Adipose tissue (tissue), 3 donors: ENCODE results near the gene IMMP2L. TPM values are rescaled to one million over a fixed set of nuclear protein-coding genes. Genes with fewer than 3 reads are reported as not detected.

Experiments used
- H3K27ac ChIP-seq: one replicate; pipeline ENCODE4 v1.5.1; 2013; ENCODE audit warnings: low read depth, low read length
- WGBS, 3 donors: extraction: QIAGEN DNeasy Blood & Tissue Kit; methylation state at CpG; one replicate each; pipeline ENCODE4 v1.1.7; 2013; 5-methylcytosine and 5-hydroxymethylcytosine counted together
- polyA plus RNA-seq, 3 donors: library from polyadenylated mRNA; stranded (reverse); fragments of 200-250 nt; gene quantifications; one replicate each; pipeline ENCODE4 v1.2.3, GENCODE V29; 2013
- donor health status: healthy with polysubstance abuse.
- donor health status: Bipolar disorder and iron deficiency.
- donor health status: healthy.

The IMMP2L gene
- polyA plus RNA-seq, 3 donors: 9.6 to 18.6 (median 15.0) TPM

DNA sequence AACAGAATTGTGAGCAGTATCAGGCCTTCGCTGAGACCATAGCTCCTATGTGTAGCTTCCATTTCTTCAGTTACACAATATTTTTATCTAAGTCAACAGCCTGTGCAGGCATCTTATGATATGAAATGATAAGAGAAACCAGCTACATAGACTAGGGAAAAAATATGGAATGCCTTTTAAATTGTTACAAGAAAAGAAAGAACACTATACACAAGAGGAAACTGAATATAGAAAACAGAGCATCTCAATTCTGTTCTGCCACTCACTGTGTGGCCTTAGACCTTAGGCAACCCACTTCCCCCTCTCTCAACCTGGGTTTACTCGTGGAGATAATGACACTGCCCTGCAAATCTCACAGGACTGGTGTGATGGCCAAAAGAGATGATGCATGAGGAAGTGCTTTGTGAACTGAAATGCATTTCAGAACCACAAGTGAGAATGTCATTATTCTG, 338.5 kb downstream of the IMMP2L start:
- H3K27ac ChIP-seq: no peak overlapping the region
- WGBS, 3 donors: 49 to 71% (median 58%) methylated on average over 2 of the region's 2 CpGs

DNA sequence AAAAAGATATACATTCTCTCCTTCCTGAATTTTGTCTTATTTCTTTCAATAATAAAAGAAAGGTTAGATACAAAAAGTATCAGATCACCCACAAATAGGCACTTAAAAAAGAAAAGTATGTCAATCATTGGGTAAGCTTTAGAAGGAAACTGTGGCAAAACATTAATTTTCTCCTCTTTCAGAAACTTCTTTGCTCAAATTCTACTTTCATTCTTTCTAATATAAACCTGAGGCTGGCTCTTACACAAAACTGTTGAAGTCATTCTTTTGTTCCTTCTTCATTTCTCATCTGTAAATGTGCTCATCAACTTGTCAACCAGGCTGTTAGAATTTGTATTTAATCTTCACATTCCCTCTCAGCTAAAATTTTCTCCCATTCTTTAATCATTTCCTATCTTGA, 346.7 kb downstream of the IMMP2L start:
- H3K27ac ChIP-seq: no peak overlapping the region

DNA sequence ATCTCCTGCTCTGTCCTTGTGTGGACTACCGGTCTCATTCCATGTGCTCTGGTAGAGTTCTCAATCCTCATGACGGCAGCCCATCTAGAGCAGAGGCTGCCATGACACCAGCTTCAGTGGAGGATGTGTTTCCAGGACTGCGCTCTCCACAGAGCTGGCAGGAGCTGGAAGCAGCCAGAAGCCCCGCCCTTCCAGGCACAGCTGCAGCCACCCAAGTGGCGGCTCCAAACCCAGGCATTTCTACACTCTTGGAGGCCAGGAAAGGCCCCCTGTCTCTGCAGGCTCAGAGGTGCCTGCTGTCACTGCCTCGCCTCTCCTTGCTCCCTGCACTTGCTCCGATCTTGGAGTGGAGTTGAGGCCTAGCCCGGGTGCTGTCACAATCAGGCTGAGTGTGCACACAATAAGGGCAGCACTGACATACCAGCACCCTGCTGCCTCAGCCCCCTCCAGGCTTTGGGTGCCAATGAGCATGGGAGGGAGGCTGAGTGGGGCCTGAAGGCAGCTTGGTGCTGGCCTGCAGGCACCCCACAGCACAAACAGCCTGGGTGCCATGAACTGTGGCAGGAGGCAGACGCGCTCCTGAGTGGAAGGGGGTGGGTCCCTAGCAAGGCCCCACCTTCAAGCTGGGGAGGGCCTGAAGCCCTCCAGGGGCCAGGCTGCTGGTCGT, 349.3 kb downstream of the IMMP2L start:
- H3K27ac ChIP-seq: no peak overlapping the region
- 94 to 98% (median 95%) methylated on average over 9 to 11 of the region's 11 CpGs for WGBS, 3 donors

DNA sequence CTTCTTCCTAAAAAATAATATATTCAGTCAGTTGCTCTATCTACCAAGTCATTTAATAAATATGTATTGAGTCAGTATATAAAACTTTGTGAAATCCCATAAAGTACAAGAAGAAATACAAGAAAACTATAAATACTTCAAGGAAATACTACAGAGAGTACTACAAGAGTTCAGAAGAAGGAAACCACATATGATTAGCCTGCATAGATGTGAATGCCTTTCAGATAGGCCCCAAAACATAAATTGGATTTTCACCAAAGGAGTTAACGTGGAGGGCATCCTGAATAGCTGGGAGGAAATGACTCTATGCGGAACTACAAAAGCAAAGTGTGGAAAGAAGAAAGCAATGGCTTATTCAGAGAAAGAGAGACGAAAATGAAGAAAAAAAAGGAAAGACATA, 351.3 kb downstream of the IMMP2L start:
- 76 to 89% (median 80%) methylated on average over 3 of the region's 3 CpGs for WGBS, 3 donors
- no peak overlapping the region for H3K27ac ChIP-seq

DNA sequence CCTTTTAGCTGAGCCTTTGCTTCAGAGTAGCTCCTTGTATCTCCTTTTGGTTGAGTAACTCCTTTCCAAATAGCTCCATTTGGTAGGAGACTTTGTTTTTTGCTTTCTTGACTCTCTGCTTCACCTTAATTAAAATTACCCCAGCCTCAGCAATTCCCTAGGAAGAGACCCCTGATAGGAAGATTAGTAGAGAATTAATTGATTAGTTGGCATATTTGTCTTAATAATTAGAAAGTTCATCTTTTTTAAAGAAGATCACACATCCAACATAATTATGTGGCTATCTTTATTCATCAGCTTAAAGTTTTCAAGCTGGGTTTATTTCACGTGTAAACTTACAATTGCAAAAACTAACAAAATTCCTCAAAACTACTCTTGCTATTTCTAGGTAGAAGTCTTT, 352.2 kb downstream of the IMMP2L start:
- H3K27ac ChIP-seq: no peak overlapping the region
- 90 to 100% (median 98%) methylated on average over 1 of the region's 1 CpG for WGBS, 3 donors

DNA sequence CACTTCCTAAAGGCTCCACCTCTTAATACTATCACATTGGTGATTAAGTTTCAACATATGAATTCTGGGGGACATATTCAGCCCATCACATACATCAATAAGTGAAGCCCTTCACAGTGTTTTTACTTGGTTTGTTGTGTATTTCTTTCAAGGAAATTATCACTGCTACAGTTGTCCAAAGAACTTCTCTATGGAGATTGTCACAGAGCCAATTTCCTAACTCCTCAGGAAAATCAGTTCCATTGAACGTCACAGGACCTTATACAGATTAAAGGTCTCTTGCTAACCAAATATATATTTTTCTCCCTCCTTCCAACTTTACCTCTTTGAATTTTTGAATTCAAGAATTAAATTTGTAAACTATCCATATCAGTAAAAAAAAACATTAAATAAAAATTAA, 357.0 kb downstream of the IMMP2L start:
- 58 to 72% (median 63%) methylated on average over 1 of the region's 1 CpG for WGBS, 3 donors
- no peak overlapping the region for H3K27ac ChIP-seq

DNA sequence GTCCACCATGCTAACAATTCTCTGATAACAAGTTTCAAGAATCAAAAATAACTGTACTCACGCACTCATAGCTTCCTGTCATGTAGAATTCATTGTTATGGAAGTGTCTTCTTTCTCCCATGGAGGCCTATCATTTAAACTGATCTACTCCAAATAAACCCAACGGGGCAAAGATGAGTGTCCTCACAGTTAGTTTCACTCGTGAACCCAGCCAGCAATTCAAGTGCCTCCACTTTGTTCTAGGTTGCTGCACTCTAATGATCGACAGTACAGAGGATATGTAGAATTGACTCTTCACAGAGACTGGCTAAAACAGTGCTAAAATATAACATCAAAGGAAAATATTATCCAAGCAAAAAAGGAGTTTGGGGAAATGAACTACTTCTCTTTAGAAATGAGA, 360.0 kb downstream of the IMMP2L start:
- no peak overlapping the region for H3K27ac ChIP-seq
- WGBS, 3 donors: 88 to 96% (median 94%) methylated on average over 4 of the region's 4 CpGs

DNA sequence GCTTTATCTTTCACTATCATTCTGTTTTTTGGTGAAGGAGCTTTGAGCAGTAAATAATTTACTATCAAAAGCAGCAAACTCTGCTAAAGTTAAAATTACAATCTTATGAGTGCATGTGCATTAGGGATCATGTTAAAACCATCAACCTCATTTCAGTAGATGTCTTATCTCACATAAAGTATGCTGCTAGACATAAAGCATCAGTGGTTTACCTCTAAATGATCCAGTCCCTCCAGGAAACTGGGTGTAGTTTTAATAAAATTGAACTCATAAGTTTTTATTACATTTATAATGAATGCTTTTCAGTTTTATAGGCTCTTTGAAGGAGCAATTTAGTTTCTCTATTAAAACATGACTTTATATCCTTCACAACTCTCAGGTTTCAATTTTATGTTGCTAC, 362.6 kb downstream of the IMMP2L start:
- no peak overlapping the region for H3K27ac ChIP-seq

DNA sequence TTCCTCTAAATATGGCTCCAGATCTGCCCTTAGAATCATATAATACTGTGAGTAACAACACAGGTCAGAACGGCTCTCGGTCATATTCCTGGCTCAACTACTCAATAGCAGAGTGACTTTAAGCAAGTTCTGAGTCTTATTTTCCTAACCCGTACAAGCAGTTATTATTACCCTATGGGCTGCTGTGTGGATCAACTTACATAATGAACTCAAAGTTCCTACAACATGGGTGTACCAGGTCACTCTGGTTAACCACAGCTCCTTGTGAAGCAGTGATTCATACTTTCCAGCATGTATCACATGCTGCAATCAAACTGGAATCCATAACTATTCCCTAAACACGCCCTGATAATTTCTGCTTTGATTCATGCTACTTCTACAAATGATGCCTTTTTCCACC, 364.0 kb downstream of the IMMP2L start:
- WGBS, 3 donors: 78 to 93% (median 78%) methylated on average over 4 of the region's 4 CpGs
- H3K27ac ChIP-seq: no peak overlapping the region

DNA sequence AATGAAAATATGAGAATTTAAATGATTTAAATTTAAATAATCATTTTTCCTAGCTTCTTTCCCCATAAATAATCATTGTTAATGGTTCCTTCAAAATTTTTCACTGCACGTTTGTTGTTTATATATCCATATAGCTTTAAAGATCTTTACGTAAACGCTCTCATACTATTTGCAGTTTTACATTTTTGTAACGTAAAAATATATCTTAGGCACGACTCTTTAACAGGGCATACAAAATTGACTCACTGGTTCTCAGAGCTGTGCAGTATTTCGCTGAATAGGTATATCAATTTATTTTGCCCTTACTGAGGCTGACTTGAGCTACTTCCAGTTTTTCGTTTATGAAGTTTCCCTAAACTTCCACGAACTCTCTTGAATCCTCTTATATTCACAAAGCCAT, 365.6 kb downstream of the IMMP2L start:
- no peak overlapping the region for H3K27ac ChIP-seq
- WGBS, 3 donors: 93 to 97% (median 97%) methylated on average over 8 of the region's 8 CpGs

DNA sequence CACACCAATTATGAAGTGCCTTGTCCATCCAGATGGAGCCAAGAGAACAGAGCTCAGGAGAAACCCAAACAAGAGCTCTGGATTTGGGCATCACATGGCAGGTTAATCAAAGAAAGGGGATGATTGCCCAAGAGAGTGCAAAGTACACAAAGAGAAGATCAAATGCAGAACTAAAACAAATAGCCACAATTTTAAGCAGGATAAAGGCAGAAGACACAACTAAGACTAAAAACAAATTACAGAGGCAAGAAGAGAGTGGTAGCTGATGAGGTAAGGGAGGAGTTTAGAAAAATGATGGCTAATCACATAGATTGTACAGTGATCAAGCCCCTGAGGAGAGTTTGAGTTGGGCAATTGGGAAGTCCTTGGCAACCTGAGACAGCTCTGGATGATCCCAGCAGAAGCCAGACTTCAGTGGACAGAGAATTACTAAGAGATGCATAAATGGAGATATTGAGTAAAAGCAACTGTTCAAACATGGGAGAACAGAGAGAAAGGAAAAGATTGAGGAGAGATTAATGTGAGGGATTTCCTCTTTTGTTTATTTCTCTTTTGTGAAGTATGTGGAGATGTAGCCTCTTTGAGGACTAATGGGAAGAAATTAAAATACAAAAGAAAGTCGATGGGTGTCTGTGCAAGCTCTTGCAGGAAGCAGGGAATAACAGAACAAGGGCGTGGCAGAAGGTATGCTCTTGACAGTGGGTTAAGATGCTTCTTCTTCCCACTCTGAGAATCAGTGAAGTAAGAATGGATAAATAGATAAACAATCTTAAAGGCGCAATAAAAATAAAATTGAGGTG, 369.5 kb downstream of the IMMP2L start:
- 86 to 89% (median 89%) methylated on average over 3 of the region's 3 CpGs for WGBS, 3 donors
- no peak overlapping the region for H3K27ac ChIP-seq

DNA sequence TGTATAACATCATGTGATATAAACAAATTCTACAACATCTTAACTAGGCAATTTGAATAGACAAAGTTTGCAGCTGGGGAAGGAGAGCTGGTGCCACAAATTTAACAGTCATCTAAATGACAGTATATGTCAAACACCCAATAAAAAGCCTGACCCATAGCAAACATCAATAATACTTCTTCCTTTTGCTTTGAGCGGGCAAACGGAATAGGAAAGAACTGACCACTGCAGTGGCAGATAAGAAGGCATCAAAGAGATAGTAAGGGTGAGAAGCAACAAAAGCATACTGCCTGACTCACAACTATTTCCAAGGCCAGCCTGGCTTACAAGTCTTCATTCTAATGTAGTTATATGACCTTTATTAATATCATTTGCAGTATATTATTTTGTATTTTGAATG, 371.5 kb downstream of the IMMP2L start:
- no peak overlapping the region for H3K27ac ChIP-seq
- WGBS, 3 donors: 77 to 95% (median 92%) methylated on average over 2 of the region's 2 CpGs

DNA sequence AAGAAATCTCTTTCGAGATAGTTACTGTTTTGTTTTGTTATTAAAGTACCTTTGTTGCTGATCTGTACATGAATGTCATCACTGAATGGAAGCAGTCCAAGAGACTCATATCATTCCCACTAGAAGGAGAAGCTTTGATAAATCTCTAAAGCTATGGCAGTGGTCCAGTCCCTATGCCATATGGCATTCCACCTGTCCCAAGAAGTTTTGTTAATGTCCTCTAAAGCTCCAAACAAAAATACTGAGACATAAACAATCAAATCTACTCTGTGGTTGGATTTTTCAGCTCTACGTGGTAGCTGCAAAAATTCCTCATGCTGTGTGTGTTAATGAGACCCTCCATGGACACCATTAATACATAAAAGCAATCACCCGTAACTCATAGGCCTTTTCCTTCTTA, 377.3 kb downstream of the IMMP2L start:
- H3K27ac ChIP-seq: no peak overlapping the region
- WGBS, 3 donors: 94 to 96% (median 95%) methylated on average over 3 of the region's 3 CpGs

DNA sequence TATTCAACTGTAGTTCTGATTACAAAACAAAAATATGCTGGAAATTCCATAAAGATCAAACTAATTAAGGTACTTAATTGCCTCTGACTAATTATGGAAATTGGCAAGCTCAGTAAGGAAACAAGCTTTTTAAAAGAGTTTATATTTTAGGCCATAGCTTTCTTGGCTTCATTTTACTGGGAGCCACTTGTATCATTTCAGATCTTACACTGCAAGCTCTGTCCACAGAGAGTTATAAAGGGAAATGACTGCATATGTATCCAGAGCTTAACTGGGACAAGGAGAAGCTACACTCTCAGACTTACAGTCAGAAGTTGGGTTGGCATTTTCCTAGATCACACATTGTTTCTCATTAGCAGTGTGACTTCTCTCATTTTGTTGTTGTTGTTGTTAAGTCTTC, 379.0 kb downstream of the IMMP2L start:
- H3K27ac ChIP-seq: no peak overlapping the region

DNA sequence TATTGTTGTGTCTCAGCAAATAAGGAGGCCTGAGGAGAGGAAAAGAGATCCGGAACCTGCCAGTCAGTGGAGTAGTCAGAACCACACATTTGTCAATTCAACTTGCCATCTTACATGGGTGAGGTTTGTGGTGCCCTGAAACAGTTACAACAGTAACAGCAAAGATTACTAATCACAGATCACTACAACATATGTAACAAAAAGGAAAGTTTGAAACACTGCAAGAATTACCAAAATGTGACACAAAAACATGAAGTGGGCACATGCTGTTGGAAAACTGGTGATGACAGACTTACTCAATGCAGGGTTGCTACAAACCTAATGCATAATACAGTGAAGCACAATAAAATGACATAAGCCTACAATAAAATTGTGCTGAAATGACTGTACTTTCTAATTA, 382.0 kb downstream of the IMMP2L start:
- 88 to 97% (median 89%) methylated on average over 1 of the region's 1 CpG for WGBS, 3 donors
- H3K27ac ChIP-seq: no peak overlapping the region

DNA sequence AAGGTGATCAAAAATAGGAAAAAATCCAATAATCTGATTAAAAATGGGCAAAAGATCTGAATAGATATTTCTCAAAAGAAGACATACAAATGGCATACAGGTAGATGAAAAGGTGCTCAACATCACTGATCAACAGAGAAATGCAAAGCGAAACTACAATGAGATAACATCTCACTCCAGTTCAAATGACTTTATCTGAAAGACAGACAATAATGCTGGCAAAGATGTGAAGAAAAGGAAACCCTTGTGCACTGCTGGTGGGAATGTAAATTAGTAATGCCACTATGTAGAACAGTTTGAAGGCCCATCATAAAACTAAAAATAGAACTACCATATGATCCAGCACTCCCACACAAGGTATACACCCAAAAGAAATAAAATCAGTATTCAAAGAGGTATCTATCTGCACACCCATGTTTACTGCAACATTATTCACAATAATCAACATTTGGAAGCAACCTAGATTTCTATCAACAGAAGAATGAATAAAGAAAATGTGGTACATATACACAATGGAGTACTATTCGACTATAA, 386.3 kb downstream of the IMMP2L start:
- no peak overlapping the region for H3K27ac ChIP-seq
- WGBS, 3 donors: 79 to 94% (median 90%) methylated on average over 2 of the region's 2 CpGs

DNA sequence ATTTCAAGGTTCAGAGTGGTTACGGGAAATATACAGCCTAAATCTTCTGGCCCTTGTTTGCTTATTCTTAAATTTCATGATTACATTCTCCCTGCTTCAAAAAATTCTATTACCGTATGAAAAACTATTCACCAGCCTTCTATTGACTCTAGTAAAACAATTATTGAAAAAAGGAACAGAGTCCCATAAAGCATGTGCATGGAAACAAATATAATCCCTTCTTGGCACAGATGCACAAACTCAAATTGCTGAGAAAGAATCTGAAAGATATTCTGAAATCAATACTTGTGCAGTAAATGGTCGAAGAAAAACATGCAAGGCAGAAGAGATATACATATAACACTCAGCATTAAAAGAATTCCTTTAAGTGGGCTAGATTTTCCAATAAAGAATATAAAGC, 387.8 kb downstream of the IMMP2L start:
- WGBS, 3 donors: 29 to 88% (median 79%) methylated on average over 3 of the region's 3 CpGs
- H3K27ac ChIP-seq: no peak overlapping the region

DNA sequence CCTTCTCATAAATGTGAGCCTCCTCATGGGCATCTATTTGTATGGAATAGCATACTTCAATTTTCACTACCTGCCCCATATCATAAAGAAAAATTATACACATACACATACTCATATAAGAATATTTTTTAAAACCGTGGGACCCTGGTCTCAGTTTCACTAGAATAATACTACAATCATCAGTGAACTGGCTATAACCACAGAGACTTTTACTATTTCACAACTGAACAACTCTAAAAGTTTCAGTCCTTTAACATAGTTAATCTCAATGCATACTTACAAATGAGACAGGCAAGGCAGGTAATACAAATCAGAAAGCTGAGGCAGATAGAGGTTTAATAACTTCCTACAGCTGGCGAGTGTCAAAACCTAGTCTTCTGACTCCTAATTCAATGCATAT, 388.3 kb downstream of the IMMP2L start:
- no peak overlapping the region for H3K27ac ChIP-seq
- 75 to 88% (median 84%) methylated on average over 2 of the region's 2 CpGs for WGBS, 3 donors

DNA sequence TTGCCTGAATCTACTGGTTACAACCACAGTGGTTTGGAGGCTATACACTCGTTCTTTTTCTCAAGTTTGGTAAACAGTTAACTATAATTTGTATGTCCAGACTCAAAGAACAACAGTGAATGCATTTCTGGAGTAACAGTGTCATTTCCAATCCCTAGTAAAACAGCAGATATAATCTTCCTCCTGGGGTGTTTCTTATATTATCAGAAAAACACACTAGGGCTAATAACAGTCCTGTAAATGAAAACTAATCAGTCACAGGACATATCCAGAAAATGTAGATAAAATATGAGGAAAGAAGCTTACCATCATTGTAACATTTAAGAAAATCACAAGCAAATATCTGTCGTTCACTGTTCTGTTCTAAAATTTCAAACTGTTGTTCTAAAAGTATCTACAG, 388.8 kb downstream of the IMMP2L start:
- 90 to 92% (median 90%) methylated on average over 2 of the region's 2 CpGs for WGBS, 3 donors
- no peak overlapping the region for H3K27ac ChIP-seq
